Keratinocyte (primary cell): ENCODE data around the gene TRPC4AP. TPM values are rescaled to one million over a fixed set of nuclear protein-coding genes. Genes with fewer than 3 reads are reported as not detected.

Experiments
- DNase-seq: peaks from one replicate; pipeline ENCODE4 v3.0.0-alpha.2; 2011; ENCODE audit warnings: low read depth, missing footprints, low spot score
- FAIRE-seq: peaks from 2 replicates; lab custom pipeline; 2011; peaks lifted over from hg19 to GRCh38; lab: Jason Lieb, UNC
- H2AFZ ChIP-seq: 2 replicates; pipeline ENCODE4 v1.6.0; 2012; ENCODE audit warnings: low read length, control low read depth, inconsistent platforms; ENCODE audit not compliant: control insufficient read depth
- H3K27ac ChIP-seq: 2 replicates; pipeline ENCODE4 v1.5.1; 2011; ENCODE audit warnings: low read length; ENCODE audit not compliant: control insufficient read depth, insufficient read depth
- H3K27me3 ChIP-seq: 3 replicates; pipeline ENCODE4 v1.6.0; 2011; ENCODE audit warnings: low read length; ENCODE audit not compliant: control insufficient read depth, insufficient read depth; ENCODE audit errors: extremely low read depth
- H3K36me3 ChIP-seq, 2 experiments: 2 replicates in 1 of 2; 3 replicates in 1 of 2; pipeline ENCODE4 v1.5.1; 2011; ENCODE audit warnings: low read length in 2 of 2, mild to moderate bottlenecking in 1 of 2; ENCODE audit not compliant: control insufficient read depth in 2 of 2, insufficient read depth in 2 of 2; ENCODE audit errors: extremely low read depth in 1 of 2
- H3K4me1 ChIP-seq: 3 replicates; pipeline ENCODE4 v1.5.1; 2011; ENCODE audit warnings: low read length; ENCODE audit not compliant: control insufficient read depth, insufficient read depth; ENCODE audit errors: extremely low read depth
- H3K4me2 ChIP-seq: 3 replicates; pipeline ENCODE4 v1.6.0; 2011; ENCODE audit warnings: low read depth, low read length; ENCODE audit not compliant: control insufficient read depth, insufficient read depth; ENCODE audit errors: extremely low read depth
- H3K4me3 ChIP-seq, 3 experiments: fragments of 200-600 bp in 1 of 3; sonication (generic) in 1 of 3; 2 replicates in 2 of 3; 3 replicates in 1 of 3; pipeline ENCODE4 v1.5.1; 2011 to 2016; ENCODE audit warnings: low read length in 3 of 3, mild to moderate bottlenecking in 3 of 3, control low read depth in 2 of 3, inconsistent platforms in 1 of 3, low read depth in 1 of 3, mixed read lengths in 1 of 3, mixed run types in 1 of 3, moderate library complexity in 1 of 3; ENCODE audit not compliant: control insufficient read depth in 2 of 3, insufficient read depth in 2 of 3; ENCODE audit errors: extremely low read depth in 1 of 3
- H3K79me2 ChIP-seq: 2 replicates; pipeline ENCODE4 v1.6.0; 2012; ENCODE audit warnings: low read length; ENCODE audit not compliant: control insufficient read depth, insufficient read depth
- H3K9ac ChIP-seq: 3 replicates; pipeline ENCODE4 v1.6.0; 2011; ENCODE audit warnings: low read length; ENCODE audit not compliant: control insufficient read depth, insufficient read depth; ENCODE audit errors: extremely low read depth
- H3K9me1 ChIP-seq: 3 replicates; pipeline ENCODE4 v1.6.0; 2011; ENCODE audit warnings: low read length; ENCODE audit not compliant: control insufficient read depth, insufficient read depth; ENCODE audit errors: extremely low read depth
- H3K9me3 ChIP-seq: 2 replicates; pipeline ENCODE4 v1.5.1; 2012; ENCODE audit warnings: low read depth, low read length; ENCODE audit not compliant: control insufficient read depth
- H4K20me1 ChIP-seq: 3 replicates; pipeline ENCODE4 v1.6.0; 2011; ENCODE audit warnings: low read length; ENCODE audit not compliant: control insufficient read depth, insufficient read depth; ENCODE audit errors: extremely low read depth
- CTCF ChIP-seq, 3 experiments: IDR thresholded peaks in 1 of 3; conservative IDR thresholded peaks in 1 of 3; optimal IDR thresholded peaks in 1 of 3; 2 replicates in 2 of 3; 3 replicates in 1 of 3; pipeline versions ENCODE3 to v1.5.1; 2011; ENCODE audit warnings: low read length in 3 of 3, mild to moderate bottlenecking in 3 of 3, moderate library complexity in 2 of 3, control low read depth in 1 of 3, inconsistent platforms in 1 of 3; ENCODE audit not compliant: insufficient read depth in 2 of 3; ENCODE audit errors: extremely low read depth in 1 of 3
- EZH2 ChIP-seq: IDR thresholded peaks from one replicate; pipeline ENCODE4 v1.6.1; 2012; ENCODE audit warnings: inconsistent platforms, mild to moderate bottlenecking, low read length, moderate library complexity
- dilution Hi-C: fragments of 300-500 bp; cut with MboI; formaldehyde crosslinking; loops from one replicate; pipeline ENCODE4 v1.7.0; 2020; ENCODE audit warnings: low sequenced_read_pairs; ENCODE audit not compliant: extremely low pct_ligation_motif_present
- polyA plus RNA-seq, 5 experiments: library from polyadenylated mRNA; depleted of rRNA in 3 of 5; stranded (reverse) in 3 of 5; stranded (forward) in 1 of 5; unstranded in 1 of 5; fragments of >200 nt; gene quantifications; 1 replicate in 1 of 5; 2 replicates in 3 of 5; 3 replicates in 1 of 5; pipeline versions ENCODE4 v1.2.1 to v1.2.3, GENCODE V29; 2011 to 2012; ENCODE audit warnings: missing spikeins in 2 of 5, low read depth in 1 of 5, low replicate concordance in 1 of 5

Gene TRPC4AP
- polyA plus RNA-seq, 1 donor (not counting 4 experiments of a cell fraction or from before 2014, with no cell fraction given), result 53.9 TPM

DNA sequence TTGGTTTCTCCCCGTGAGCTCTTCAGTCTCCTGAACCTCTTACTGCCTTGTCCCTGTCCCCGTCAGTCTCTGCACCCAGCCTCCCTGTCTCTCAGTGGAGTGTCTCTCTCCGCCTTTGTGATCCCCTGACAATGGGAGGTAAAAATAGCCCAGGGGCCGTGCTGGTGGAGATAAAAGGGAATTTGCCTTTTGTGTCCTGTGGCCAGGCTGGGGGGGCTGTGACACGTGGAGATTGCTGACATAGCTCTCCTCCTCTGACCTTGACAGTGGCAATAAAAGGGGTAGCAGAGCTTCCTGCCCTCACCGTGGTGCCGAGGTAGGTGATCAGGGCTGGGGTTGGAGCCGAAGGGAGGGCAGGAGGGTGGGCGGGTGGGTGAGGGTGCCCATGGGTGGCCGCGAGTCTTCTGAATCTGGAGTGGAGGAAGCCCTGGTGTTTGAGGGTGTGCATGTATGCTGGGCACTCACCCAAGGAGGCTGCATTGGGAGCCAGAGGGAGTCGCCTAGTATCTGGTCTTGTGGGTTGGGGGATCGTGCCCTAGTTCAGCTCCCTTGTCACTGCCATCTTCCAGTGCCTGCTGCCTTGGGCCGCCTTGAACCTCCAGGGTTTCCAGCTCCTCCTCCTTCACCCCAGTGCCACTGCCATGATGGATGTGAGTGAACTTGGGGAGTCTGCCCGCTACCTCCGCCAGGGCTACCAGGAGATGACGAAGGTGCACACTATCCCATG lies 115.1 kb downstream of the TRPC4AP start:
- H3K27ac ChIP-seq, result no peak overlapping the region
- H4K20me1 ChIP-seq, result no peaks in the 10 kb centered on the region
- H3K27me3 ChIP-seq, result no peaks in the 10 kb centered on the region
- no peak for FAIRE-seq
- no peaks in the 10 kb centered on the region for H3K4me1 ChIP-seq
- no peaks in the 10 kb centered on the region for H3K9me1 ChIP-seq
- no peaks in the 10 kb centered on the region for H3K36me3 ChIP-seq
- H3K4me3 ChIP-seq, result no peak overlapping the region
- DNase-seq, result no peak
- dilution Hi-C loops, result no loop called here
- TF ChIP-seq EZH2 (no peak), CTCF (optimal IDR thresholded peaks at IDR 0.05 in 1 of 3, IDR thresholded peaks at IDR 0.05 in 1 of 3, conservative IDR thresholded peaks at IDR 0.05 in 1 of 3; ENCODE audit: extremely low read depth in 1 of 3, insufficient read depth in 2 of 3, low read length in 3 of 3) (no peak)
- H3K9ac ChIP-seq, result no peak overlapping the region
- no peaks in the 10 kb centered on the region for H3K9me3 ChIP-seq
- no peak overlapping the region for H2AFZ ChIP-seq
- H3K79me2 ChIP-seq, result no peaks in the 10 kb centered on the region
- no peak overlapping the region for H3K4me2 ChIP-seq

DNA sequence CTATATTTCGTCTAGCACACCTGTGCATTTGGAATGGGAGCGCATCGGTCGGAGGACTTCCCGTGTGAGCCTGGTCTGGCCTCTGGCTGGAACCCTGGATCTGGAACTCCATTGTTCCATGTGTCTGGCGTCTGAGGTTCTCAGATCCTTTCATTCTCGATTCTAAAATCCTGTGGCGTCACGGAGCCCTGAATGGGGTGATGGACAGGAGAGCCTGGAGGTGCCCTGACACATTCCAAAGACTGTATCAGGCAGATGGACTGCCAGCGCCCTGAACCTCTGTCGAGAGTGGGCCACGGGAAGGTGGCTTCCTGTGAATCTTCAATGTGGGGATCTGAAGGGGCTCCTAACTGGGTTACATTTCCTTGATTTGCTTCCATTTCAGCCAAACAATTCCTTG lies 116.3 kb downstream of the TRPC4AP start:
- no peak overlapping the region for H3K4me3 ChIP-seq
- dilution Hi-C loops, result no loop called here
- TF ChIP-seq EZH2 (no peak), CTCF (optimal IDR thresholded peaks at IDR 0.05 in 1 of 3, IDR thresholded peaks at IDR 0.05 in 1 of 3, conservative IDR thresholded peaks at IDR 0.05 in 1 of 3; ENCODE audit: extremely low read depth in 1 of 3, insufficient read depth in 2 of 3, low read length in 3 of 3) (no peak)
- H2AFZ ChIP-seq, result no peak overlapping the region
- no peaks in the 10 kb centered on the region for H3K27me3 ChIP-seq
- DNase-seq (no peak), FAIRE-seq (no peak)
- no peak overlapping the region for H3K4me2 ChIP-seq
- no peaks in the 10 kb centered on the region for H3K9me1 ChIP-seq
- H3K27ac ChIP-seq, result no peak overlapping the region
- no peaks in the 10 kb centered on the region for H3K79me2 ChIP-seq
- H3K36me3 ChIP-seq, result no peaks in the 10 kb centered on the region
- no peaks in the 10 kb centered on the region for H4K20me1 ChIP-seq
- H3K9me3 ChIP-seq, result no peaks in the 10 kb centered on the region
- H3K9ac ChIP-seq, result no peak overlapping the region
- H3K4me1 ChIP-seq, result no peaks in the 10 kb centered on the region
